Suprapubic skin (tissue), 4 donors: ENCODE measurements around the gene NPHP4.

Experiments used
- CTCF ChIP-seq, 2 donors: fragments of 200-600 bp in 1 of 2; fragments of 450-650 bp in 1 of 2; sonication (generic) in 1 of 2; IDR thresholded peaks; one replicate each; pipeline ENCODE4 v1.5.1; 2016 to 2019; ENCODE audit warnings: antibody characterized with exemption in 2 of 2, mild to moderate bottlenecking in 1 of 2, moderate library complexity in 1 of 2
- EP300 ChIP-seq: sonication (generic); formaldehyde crosslinking; IDR thresholded peaks from one replicate; pipeline ENCODE4 v1.6.1; 2017; ENCODE audit warnings: antibody characterized with exemption
- POLR2A ChIP-seq, 2 donors: fragments of 450-650 bp; IDR thresholded peaks; one replicate each; pipeline ENCODE4 v1.6.1; 2017; ENCODE audit warnings: antibody characterized with exemption in 2 of 2, mild to moderate bottlenecking in 2 of 2, moderate library complexity in 2 of 2
- POLR2AphosphoS5 ChIP-seq, 3 donors: sonication (generic); formaldehyde crosslinking; IDR thresholded peaks; one replicate each; pipeline ENCODE4 v1.6.1; 2017; ENCODE audit warnings: antibody characterized with exemption in 3 of 3

- TF ChIP-seq POLR2A (IDR thresholded peaks at IDR 0.05) (no peak), CTCF (IDR thresholded peaks at IDR 0.05) (no peak), POLR2AphosphoS5 (IDR thresholded peaks at IDR 0.05) (no peak), EP300 (no peak)
Observed at GRCh38 chr1:5996641-5997270, 4.5 kb upstream of the NPHP4 start.
